RPMI8226 (cell line): ENCODE results near the gene IRAK1BP1.
"Not testable (repeated sequence)": the region's sequence is repeated elsewhere in the genome, so short reads cannot be mapped to it uniquely, and the experiment has no call there.

Source experiments
- DNase-seq: peaks from one replicate; pipeline ENCODE4 v3.0.0-alpha.2; 2015

The IRAK1BP1 gene, protein sequence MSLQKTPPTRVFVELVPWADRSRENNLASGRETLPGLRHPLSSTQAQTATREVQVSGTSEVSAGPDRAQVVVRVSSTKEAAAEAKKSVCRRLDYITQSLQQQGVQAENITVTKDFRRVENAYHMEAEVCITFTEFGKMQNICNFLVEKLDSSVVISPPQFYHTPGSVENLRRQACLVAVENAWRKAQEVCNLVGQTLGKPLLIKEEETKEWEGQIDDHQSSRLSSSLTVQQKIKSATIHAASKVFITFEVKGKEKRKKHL

DNA sequence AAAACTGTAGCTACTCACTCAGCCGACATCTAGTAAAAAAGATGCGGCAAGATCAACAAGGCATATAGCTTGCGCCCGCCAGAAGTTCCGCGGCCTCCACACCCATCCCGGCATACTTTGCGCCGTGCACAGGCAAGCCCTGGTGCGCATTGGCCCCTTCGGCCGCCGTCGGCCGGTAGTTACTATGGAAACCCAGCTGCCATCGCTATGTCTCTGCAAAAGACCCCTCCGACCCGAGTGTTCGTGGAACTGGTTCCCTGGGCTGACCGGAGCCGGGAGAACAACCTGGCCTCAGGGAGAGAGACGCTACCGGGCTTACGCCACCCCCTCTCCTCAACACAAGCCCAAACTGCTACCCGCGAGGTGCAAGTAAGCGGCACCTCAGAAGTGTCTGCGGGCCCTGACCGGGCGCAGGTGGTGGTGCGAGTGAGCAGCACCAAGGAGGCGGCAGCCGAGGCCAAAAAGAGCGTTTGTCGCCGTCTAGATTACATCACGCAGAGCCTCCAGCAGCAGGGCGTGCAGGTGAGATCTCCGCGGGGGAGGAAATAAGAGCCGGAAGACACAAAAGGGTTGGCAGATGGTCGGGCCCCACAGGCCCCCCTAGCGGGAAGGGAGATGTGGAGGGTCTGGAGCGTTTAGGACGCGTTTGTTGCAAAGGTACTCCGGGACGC is at the start of gene IRAK1BP1:
Gene IRAK1BP1 (plus strand): TSS at position 182 of the 671 bp plus-strand sequence. CDS start 26 bp downstream, at position 208.
- peak; percentile 82 for DNase-seq

DNA sequence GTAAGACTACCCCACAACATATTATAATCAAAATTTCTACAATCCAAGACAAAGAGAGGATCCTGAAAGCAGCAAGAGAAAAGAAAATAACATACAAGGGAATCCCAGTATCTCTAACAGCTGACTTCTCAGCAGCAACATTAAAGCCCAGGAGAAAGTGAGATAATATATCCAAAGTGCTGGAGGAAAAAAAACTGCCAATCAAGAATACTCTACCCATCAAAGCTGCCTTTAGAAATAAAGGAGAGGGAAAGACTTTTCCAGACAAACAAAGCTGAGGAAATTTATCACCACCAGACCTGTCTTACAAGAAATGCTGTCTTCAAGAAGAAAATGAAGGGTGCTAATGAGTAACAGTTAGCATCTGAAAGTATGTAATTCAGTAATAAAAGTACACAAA is 43.3 kb upstream of the IRAK1BP1 start:
- no peak for DNase-seq

DNA sequence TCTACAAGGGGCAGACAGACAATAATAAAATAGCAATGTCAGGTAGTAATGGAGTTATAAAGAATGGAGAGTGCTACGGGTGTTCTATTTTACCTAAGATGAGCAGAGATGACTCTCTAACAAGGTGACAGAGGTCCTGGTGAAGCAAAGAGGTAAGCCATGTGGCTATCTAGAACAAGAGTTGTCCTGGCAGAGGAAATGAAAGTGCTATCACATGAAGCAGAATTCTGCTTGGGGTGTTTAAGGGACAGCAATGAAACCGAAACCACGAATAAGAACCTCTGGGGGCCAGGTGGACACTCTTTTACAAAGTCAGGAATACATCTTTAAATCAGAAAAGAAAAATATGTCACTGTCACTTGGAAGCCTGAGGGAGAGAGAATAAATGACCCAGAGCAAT is 37.9 kb upstream of the IRAK1BP1 start:
- peak; percentile 53 for DNase-seq

DNA sequence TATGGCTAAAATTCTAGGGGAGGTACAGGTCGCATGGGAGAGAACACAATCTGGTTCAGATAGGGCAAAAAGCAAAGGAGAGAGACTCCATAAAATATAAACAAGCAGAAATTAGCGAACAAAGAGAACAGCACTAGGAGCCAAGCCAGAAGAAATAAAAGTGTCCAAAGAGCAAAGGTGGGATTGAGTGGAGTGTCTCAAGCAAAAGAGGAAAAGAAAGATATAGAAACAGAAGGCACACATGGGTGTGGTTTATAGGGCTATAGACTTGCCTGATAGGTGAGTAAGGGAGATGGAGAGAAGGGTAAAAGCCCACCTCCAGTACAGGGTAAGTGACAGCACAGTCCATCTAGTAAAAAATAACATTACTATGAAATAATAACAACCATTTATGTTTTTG is 36.5 kb upstream of the IRAK1BP1 start:
- DNase-seq, result no peak

- DNase-seq, result no peak
Observed at GRCh38 chr6:78831492-78831891, 35.9 kb upstream of the IRAK1BP1 start.

- DNase-seq, result peak; percentile 37
Observed at GRCh38 chr6:78832091-78832808, 35.1 kb upstream of the IRAK1BP1 start.

DNA sequence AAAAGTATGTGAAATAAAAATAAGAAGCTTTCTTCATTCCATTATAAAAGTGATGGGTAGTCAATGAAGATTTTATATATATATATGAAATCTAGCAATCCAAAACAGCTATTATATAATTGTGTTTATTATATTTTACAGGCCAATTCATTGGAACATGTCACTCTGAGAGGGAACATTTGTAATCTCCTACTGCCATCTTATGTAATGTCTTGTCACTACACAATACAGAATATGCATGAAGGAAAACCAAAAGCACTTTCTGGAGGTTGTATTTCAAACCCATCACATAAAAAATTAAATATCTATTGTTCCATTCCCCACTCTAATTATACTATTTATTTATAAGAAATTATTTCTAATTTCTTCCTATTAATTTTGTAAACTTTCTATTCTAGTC is 31.5 kb upstream of the IRAK1BP1 start:
- DNase-seq, result peak; percentile 7

DNA sequence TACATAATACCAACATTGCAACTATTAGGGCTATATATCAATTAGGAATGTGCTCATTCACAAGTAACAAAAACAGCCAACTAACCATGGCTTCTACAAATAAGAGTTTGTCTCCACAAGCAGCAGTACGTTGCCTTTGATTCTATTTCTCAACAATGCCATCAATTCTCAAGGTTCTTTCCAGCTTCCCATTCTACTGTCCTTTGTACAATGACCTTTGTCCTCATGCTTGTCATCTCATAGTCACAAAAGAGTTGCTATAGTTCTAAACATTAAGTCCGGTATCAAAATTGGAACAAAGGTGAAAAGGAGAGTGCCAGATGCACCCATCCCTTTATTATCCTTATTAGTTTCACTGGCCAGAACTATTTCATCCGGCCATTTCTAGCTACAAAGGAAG is 30.8 kb upstream of the IRAK1BP1 start:
- DNase-seq, result no peak

GRCh38 chr6:78841111-78841510 is 26.2 kb upstream of the IRAK1BP1 start:
- DNase-seq, result no peak

DNA sequence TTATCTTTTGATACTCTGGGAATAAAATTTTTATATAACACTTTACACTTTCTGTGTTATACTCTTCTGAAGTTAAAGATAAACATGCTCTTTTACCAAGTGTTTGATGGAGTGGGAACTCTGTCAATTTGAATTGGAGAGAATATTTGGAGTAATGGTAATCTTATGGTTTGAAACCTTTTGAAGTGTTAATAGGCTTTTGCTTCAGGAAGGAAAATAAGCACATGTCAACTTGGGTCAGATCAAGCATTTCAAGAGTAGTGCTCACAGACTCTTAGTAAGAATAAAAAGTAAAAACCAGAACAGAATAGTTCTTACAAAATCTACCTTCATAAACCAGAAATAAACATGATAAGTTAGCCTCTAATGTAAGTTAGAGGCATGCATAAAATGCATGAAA is 24.4 kb upstream of the IRAK1BP1 start:
- no peak for DNase-seq

GRCh38 chr6:78844899-78845298 is 22.5 kb upstream of the IRAK1BP1 start:
- DNase-seq, result no peak

GRCh38 chr6:78845567-78845966 is 21.8 kb upstream of the IRAK1BP1 start:
- DNase-seq, result no peak

DNA sequence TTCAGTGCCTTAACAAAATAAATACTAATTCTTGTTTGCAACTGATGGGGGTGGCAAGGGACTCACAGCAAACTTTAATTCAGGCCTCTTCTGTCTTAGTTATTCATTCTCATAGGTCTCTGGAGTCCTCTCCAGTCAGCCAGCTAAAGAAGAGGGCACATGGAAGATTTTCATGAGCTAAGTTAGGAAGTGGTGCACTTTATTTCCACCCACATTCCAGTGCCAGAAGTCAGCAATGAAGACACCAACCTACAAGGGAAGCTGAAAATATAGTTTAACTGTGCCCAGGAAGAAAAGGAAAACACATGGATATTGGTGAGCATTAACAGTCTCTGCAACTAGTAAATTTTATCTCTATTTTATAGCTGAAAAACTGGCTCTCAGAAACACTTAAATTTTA is 16.7 kb upstream of the IRAK1BP1 start:
- no peak for DNase-seq

- no peak for DNase-seq
Observed at GRCh38 chr6:78851156-78851555, 16.2 kb upstream of the IRAK1BP1 start.

DNA sequence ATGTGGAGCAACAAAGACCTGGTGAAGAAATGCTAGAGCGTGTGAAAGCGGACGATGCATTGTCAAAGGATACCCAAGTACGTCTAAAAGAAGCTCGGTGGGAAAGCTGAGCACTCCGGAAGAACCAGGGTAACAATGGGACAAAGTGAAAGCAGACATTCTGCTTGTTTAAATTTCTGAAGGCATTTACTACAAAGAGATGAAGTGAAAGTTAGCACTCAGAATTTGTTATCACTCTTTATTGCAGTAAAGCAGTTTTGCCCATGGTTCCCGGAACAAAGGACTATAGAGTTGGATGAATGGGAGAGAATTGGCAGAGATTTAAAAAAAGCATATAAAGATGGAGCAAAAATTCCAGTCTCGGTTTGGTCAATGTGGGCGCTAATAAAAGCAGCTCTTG is 12.8 kb upstream of the IRAK1BP1 start:
- DNase-seq, result no peak

- not testable (repeated sequence) for DNase-seq
Observed at GRCh38 chr6:78858339-78858938, 8.9 kb upstream of the IRAK1BP1 start.

- DNase-seq, result no peak
Observed at GRCh38 chr6:78861509-78861908, 5.8 kb upstream of the IRAK1BP1 start.

DNA sequence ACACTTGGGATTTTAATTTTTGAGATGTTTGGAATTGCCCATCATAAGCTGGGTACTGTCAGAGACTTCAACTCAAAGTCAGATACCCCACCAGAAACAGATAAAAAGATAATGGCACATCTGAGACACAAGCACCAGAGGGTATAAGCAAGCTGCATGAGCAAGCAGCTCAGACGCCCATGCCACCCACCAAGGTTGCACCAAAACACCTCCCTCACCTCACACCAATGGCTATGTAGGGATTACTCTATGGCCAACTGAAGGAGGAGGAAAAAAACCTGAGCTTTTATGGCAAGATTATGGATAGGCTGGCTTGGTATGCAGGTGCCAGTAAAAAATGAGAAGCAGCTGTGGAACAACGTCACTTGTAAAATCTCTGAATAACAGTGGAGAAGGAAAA is 3.8 kb upstream of the IRAK1BP1 start:
- DNase-seq, result no peak

- DNase-seq, result peak; percentile 42
Observed at GRCh38 chr6:78864957-78865356, 2.4 kb upstream of the IRAK1BP1 start.

DNA sequence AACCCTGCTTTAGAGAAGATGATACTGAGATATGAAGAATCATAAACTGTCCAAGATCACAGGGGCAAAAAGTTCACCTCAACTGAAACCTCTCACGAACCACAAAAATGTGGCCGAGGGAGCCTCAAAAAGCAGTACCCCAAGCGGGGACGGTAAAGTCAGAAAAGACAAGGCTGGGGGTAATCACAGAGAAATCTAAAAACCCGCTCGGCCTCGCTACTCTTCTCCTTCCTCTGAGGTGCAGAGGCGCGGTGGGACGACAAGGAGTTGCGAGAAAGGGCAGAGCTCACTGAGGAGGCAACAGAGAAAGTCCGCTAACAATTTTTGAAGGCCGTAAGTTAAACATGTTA is 356 bp upstream of the IRAK1BP1 start:
- DNase-seq, result no peak

GRCh38 chr6:78868116-78868515 is 765 bp downstream of the IRAK1BP1 start:
- no peak for DNase-seq

GRCh38 chr6:78875505-78875904 is 8.2 kb downstream of the IRAK1BP1 start:
- no peak for DNase-seq

GRCh38 chr6:78883651-78884050 is 16.3 kb downstream of the IRAK1BP1 start:
- DNase-seq, result no peak

DNA sequence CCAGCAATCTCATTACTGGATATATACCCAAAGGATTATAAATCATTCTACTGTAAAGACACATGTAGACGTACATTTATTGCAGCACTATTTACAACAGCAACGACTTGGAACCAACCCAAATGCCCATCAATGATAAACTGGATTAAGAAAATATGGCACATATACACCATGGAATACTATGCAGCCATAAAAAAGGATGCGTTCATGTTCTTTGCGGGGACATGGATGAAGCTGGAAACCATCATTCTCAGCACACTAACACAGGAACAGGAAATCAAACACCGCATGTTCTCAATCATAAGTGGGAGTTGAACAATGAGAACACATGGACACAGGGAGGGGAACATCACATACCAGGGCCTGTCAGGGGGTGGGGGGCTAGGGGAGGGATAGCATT is 22.6 kb downstream of the IRAK1BP1 start:
- DNase-seq, result not testable (repeated sequence)
